ENCODE data around the gene TAF1D.
"Not testable (repeated sequence)": the region's sequence is repeated elsewhere in the genome, so short reads cannot be mapped to it uniquely, and the experiment has no call there.

TAF1D gene

GRCh38 chr11:93751001-93751400 lies 9.7 kb upstream of the TAF1D start:
- no peak overlapping the region for H3K27ac ChIP-seq (ENCODE audit: insufficient read depth in 1 of 2, low read depth in 1 of 2, low read length in 2 of 2, poor library complexity in 1 of 2, severe bottlenecking in 2 of 2)
- no peaks in the 10 kb centered on the region for H3K4me1 ChIP-seq (ENCODE audit: control extremely low read depth in 1 of 4, control insufficient read depth in 4 of 4, insufficient read depth in 4 of 4, low read length in 3 of 4)
- H3K27me3 ChIP-seq (replicated peaks in 2 of 5; ENCODE audit: control insufficient read depth in 4 of 5, insufficient read depth in 5 of 5, low read length in 4 of 5) = no peaks in the 10 kb centered on the region
- no CpG with 5 or more reads among the region's 1 CpG for WGBS (ENCODE audit: insufficient coverage)
- H3K36me3 ChIP-seq (ENCODE audit: control insufficient read depth in 4 of 4, insufficient read depth in 4 of 4, low read length in 3 of 4) = peaks cover 8 to 22% (median 10%) of the 10 kb centered on the region in 4 experiments
- H3K4me3 ChIP-seq (ENCODE audit: control insufficient read depth in 1 of 7, extremely low read depth in 1 of 7, insufficient read depth in 4 of 7, low read depth in 2 of 7, low read length in 6 of 7) = no peak overlapping the region
- no peak for DNase-seq
- ChIA-PET CTCF (interaction anchor here (0.8 kb wide), 1 partner anchor 60 kb away, joined by 3 read pairs; no protein-coding TSS in a partner anchor), POLR2A (no interaction called here)
- H3K9me3 ChIP-seq (ENCODE audit: control extremely low read depth in 1 of 5, control insufficient read depth in 4 of 5, insufficient read depth in 2 of 5, low read depth in 1 of 5, low read length in 4 of 5) = no peaks in the 10 kb centered on the region

GRCh38 chr11:93747122-93747521 lies 5.8 kb upstream of the TAF1D start:
- Histone ChIP-seq H3K9me3 (ENCODE audit: control extremely low read depth in 1 of 5, control insufficient read depth in 4 of 5, insufficient read depth in 2 of 5, low read depth in 1 of 5, low read length in 4 of 5) (no peaks in the 10 kb centered on the region), H3K27me3 (replicated peaks in 2 of 5; ENCODE audit: control insufficient read depth in 4 of 5, insufficient read depth in 5 of 5, low read length in 4 of 5) (no peaks in the 10 kb centered on the region), H3K4me1 (ENCODE audit: control extremely low read depth in 1 of 4, control insufficient read depth in 4 of 4, insufficient read depth in 4 of 4, low read length in 3 of 4) (peaks cover 0 to 31% (median 11%) of the 10 kb centered on the region in 4 experiments), H3K27ac (ENCODE audit: insufficient read depth in 1 of 2, low read depth in 1 of 2, low read length in 2 of 2, poor library complexity in 1 of 2, severe bottlenecking in 2 of 2) (no peak overlapping the region), H3K36me3 (ENCODE audit: control insufficient read depth in 4 of 4, insufficient read depth in 4 of 4, low read length in 3 of 4) (peaks cover 4 to 9% (median 7%) of the 10 kb centered on the region in 4 experiments), H3K4me3 (ENCODE audit: control insufficient read depth in 1 of 7, extremely low read depth in 1 of 7, insufficient read depth in 4 of 7, low read depth in 2 of 7, low read length in 6 of 7) (no peak overlapping the region)
- WGBS (ENCODE audit: insufficient coverage) = no CpG with 5 or more reads among the region's 1 CpG
- ChIA-PET CTCF (no interaction called here), POLR2A (no interaction called here)
- DNase-seq = no peak

DNA sequence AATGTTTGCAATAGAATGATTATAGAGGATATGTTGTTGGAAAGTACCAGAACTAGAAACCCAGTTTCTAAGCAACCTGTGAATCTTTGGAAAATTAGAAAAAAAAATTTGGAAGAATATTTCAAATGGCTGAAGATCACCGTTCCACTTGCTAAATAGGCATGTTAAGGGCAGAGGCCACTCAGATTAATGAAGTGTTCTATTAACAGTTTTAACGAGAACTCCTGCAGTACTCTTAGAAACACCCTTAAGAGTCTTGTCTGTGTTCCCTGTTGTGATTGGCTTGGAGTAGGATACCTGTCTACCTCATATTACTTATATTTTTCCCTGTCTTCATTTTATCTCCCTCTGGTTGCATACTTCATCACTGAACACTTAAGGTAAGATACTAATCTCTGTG lies 4.8 kb upstream of the TAF1D start:
- CTCF ChIA-PET = no interaction called here
- H3K9me3 ChIP-seq (ENCODE audit: control extremely low read depth in 1 of 5, control insufficient read depth in 4 of 5, insufficient read depth in 2 of 5, low read depth in 1 of 5, low read length in 4 of 5) = no peaks in the 10 kb centered on the region
- H3K27me3 ChIP-seq (replicated peaks in 2 of 5; ENCODE audit: control insufficient read depth in 4 of 5, insufficient read depth in 5 of 5, low read length in 4 of 5) = no peaks in the 10 kb centered on the region
- no peak overlapping the region for H3K4me3 ChIP-seq (ENCODE audit: control insufficient read depth in 1 of 7, extremely low read depth in 1 of 7, insufficient read depth in 4 of 7, low read depth in 2 of 7, low read length in 6 of 7)
- WGBS (ENCODE audit: insufficient coverage) = 92% methylated on average over 2 of the region's 2 CpGs
- peaks cover 3 to 9% (median 7%) of the 10 kb centered on the region in 4 experiments for H3K36me3 ChIP-seq (ENCODE audit: control insufficient read depth in 4 of 4, insufficient read depth in 4 of 4, low read length in 3 of 4)
- H3K4me1 ChIP-seq (ENCODE audit: control extremely low read depth in 1 of 4, control insufficient read depth in 4 of 4, insufficient read depth in 4 of 4, low read length in 3 of 4) = peaks cover 0 to 35% (median 11%) of the 10 kb centered on the region in 4 experiments
- DNase-seq = no peak
- POLR2A ChIA-PET = no interaction called here
- H3K27ac ChIP-seq (ENCODE audit: insufficient read depth in 1 of 2, low read depth in 1 of 2, low read length in 2 of 2, poor library complexity in 1 of 2, severe bottlenecking in 2 of 2) = no peak overlapping the region

- 39% methylated on average over 7 of the region's 12 CpGs for WGBS (ENCODE audit: insufficient coverage)
- DNase-seq = peak in 2 of 3 donors; percentile 25 to 77
- peak overlapping the region in 2 of 7 experiments; percentile 57 to 60 for H3K4me3 ChIP-seq (ENCODE audit: control insufficient read depth in 1 of 7, extremely low read depth in 1 of 7, insufficient read depth in 4 of 7, low read depth in 2 of 7, low read length in 6 of 7)
- peak overlapping the region; percentile 69 to 70 for H3K27ac ChIP-seq (ENCODE audit: insufficient read depth in 1 of 2, low read depth in 1 of 2, low read length in 2 of 2, poor library complexity in 1 of 2, severe bottlenecking in 2 of 2)
- H3K36me3 ChIP-seq (ENCODE audit: control insufficient read depth in 4 of 4, insufficient read depth in 4 of 4, low read length in 3 of 4); H3K27me3 ChIP-seq (replicated peaks in 2 of 5; ENCODE audit: control insufficient read depth in 4 of 5, insufficient read depth in 5 of 5, low read length in 4 of 5); CTCF ChIA-PET; H3K9me3 ChIP-seq (ENCODE audit: control extremely low read depth in 1 of 5, control insufficient read depth in 4 of 5, insufficient read depth in 2 of 5, low read depth in 1 of 5, low read length in 4 of 5): not testable (repeated sequence)
- POLR2A ChIA-PET = interaction anchor here (0.6 kb wide), 1 partner anchor 38 kb away, joined by 3 read pairs; no protein-coding TSS in a partner anchor
- H3K4me1 ChIP-seq (ENCODE audit: control extremely low read depth in 1 of 4, control insufficient read depth in 4 of 4, insufficient read depth in 4 of 4, low read length in 3 of 4) = peaks cover 3 to 41% (median 11%) of the 10 kb centered on the region in 4 experiments
Measured at GRCh38 chr11:93745005-93745755, 3.9 kb upstream of the TAF1D start.

DNA sequence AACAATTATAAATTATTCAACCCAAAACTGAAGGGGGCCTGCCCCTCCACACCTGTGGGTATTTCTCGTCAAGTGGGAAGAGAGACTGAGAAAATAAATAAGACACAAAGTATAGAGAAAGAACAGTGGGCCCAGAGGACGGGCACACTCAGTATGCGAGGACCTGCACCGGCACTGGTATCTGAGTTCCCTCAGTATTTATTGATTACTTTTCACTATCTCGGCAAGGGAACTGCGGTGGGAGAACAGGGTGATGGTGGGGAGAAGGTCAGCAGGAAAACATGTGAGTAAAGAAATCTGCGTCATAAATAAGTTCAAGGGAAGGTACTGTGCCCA lies 3.3 kb upstream of the TAF1D start:
- H3K4me1 ChIP-seq (ENCODE audit: control extremely low read depth in 1 of 4, control insufficient read depth in 4 of 4, insufficient read depth in 4 of 4, low read length in 3 of 4) = peaks cover 4 to 47% (median 14%) of the 10 kb centered on the region in 4 experiments
- peak overlapping the region in 2 of 7 experiments; percentile 57 to 60 for H3K4me3 ChIP-seq (ENCODE audit: control insufficient read depth in 1 of 7, extremely low read depth in 1 of 7, insufficient read depth in 4 of 7, low read depth in 2 of 7, low read length in 6 of 7)
- DNase-seq = no peak
- no peaks in the 10 kb centered on the region for H3K9me3 ChIP-seq (ENCODE audit: control extremely low read depth in 1 of 5, control insufficient read depth in 4 of 5, insufficient read depth in 2 of 5, low read depth in 1 of 5, low read length in 4 of 5)
- H3K27me3 ChIP-seq (replicated peaks in 2 of 5; ENCODE audit: control insufficient read depth in 4 of 5, insufficient read depth in 5 of 5, low read length in 4 of 5) = no peaks in the 10 kb centered on the region
- POLR2A ChIA-PET = interaction anchor here (0.6 to 1.8 kb wide), 2 partner anchors 39 to 40 kb away, joined by 3 to 4 read pairs; partner anchors contain the start of gene MED17
- 7% methylated on average over 3 of the region's 7 CpGs for WGBS (ENCODE audit: insufficient coverage)
- CTCF ChIA-PET = no interaction called here
- H3K27ac ChIP-seq (ENCODE audit: insufficient read depth in 1 of 2, low read depth in 1 of 2, low read length in 2 of 2, poor library complexity in 1 of 2, severe bottlenecking in 2 of 2) = peak overlapping the region; percentile 69 to 70
- peaks cover 0 to 12% (median 5%) of the 10 kb centered on the region in 4 experiments for H3K36me3 ChIP-seq (ENCODE audit: control insufficient read depth in 4 of 4, insufficient read depth in 4 of 4, low read length in 3 of 4)

DNA sequence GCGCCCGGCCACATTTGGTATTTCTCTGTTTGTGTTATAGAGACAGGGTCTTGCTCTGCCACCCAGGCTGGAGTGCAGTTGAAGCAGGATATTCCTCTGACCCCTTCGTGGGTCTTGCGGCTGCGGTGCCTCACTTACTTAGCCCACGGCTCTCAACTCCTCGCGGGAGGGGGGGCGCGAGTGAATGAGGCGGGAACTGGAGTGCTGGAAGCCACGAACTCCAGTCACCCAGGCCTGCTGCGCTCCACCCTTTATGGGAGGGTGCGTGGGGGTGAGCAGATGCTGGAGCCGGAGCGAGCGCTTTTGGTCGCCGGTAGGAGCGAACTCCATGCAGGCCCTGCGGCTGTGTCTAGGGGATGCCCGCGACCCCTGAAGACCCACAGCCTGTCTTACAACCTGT lies 2.0 kb upstream of the TAF1D start:
- peaks cover 0 to 25% (median 10%) of the 10 kb centered on the region in 4 experiments for H3K36me3 ChIP-seq (ENCODE audit: control insufficient read depth in 4 of 4, insufficient read depth in 4 of 4, low read length in 3 of 4)
- DNase-seq = peak in 1 of 3 donors; percentile 19
- H3K27ac ChIP-seq (ENCODE audit: insufficient read depth in 1 of 2, low read depth in 1 of 2, low read length in 2 of 2, poor library complexity in 1 of 2, severe bottlenecking in 2 of 2) = no peak overlapping the region
- CTCF ChIA-PET = interaction anchor here (1.0 to 2.2 kb wide), 2 partner anchors 13 to 25 kb away, joined by 3 to 15 read pairs; no protein-coding TSS in a partner anchor
- POLR2A ChIA-PET = interaction anchor here (1.8 to 4.3 kb wide), 2 partner anchors 25 to 41 kb away, joined by 4 to 47 read pairs; partner anchors contain the start of gene MED17
- no peak overlapping the region for H3K4me3 ChIP-seq (ENCODE audit: control insufficient read depth in 1 of 7, extremely low read depth in 1 of 7, insufficient read depth in 4 of 7, low read depth in 2 of 7, low read length in 6 of 7)
- no peaks in the 10 kb centered on the region for H3K27me3 ChIP-seq (replicated peaks in 2 of 5; ENCODE audit: control insufficient read depth in 4 of 5, insufficient read depth in 5 of 5, low read length in 4 of 5)
- H3K9me3 ChIP-seq (ENCODE audit: control extremely low read depth in 1 of 5, control insufficient read depth in 4 of 5, insufficient read depth in 2 of 5, low read depth in 1 of 5, low read length in 4 of 5) = no peaks in the 10 kb centered on the region
- peaks cover 16 to 60% (median 26%) of the 10 kb centered on the region in 4 experiments for H3K4me1 ChIP-seq (ENCODE audit: control extremely low read depth in 1 of 4, control insufficient read depth in 4 of 4, insufficient read depth in 4 of 4, low read length in 3 of 4)
- WGBS (ENCODE audit: insufficient coverage) = 96% methylated on average over 23 of the region's 23 CpGs

DNA sequence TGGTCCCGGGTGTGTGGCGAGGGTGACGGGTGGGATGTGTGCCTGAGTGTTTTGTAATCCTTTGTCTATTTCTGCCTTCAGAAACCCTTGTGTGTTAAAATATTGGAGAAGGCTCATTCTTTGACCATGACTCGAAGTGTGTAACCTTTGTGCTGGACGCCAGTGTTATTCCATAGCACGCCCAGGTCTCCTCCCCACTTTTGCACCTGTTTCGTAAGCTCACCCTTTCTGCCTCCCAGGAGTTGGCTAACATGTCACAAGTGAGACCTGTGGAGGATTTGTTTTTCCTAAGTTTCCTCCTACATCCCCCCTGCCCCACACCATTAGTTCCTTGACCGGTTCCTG lies 559 bp upstream of the TAF1D start:
- ChIA-PET CTCF (interaction anchor here (0.9 to 2.5 kb wide), 7 partner anchors 10 to 57 kb away, joined by 3 to 15 read pairs (median 3); partner anchors contain the start of gene MED17), POLR2A (interaction anchor here (0.6 to 4.3 kb wide), 7 partner anchors 16 to 199 kb away, joined by 3 to 47 read pairs (median 4); partner anchors contain the start of genes MED17 and VSTM5)
- 0% methylated on average over 7 of the region's 8 CpGs for WGBS (ENCODE audit: insufficient coverage)
- Histone ChIP-seq H3K4me1 (ENCODE audit: control extremely low read depth in 1 of 4, control insufficient read depth in 4 of 4, insufficient read depth in 4 of 4, low read length in 3 of 4) (peaks cover 16 to 72% (median 35%) of the 10 kb centered on the region in 4 experiments), H3K4me3 (ENCODE audit: control insufficient read depth in 1 of 7, extremely low read depth in 1 of 7, insufficient read depth in 4 of 7, low read depth in 2 of 7, low read length in 6 of 7) (peak overlapping the region; percentile 83 to 99 (median 94)), H3K9me3 (ENCODE audit: control extremely low read depth in 1 of 5, control insufficient read depth in 4 of 5, insufficient read depth in 2 of 5, low read depth in 1 of 5, low read length in 4 of 5) (no peaks in the 10 kb centered on the region), H3K27me3 (replicated peaks in 2 of 5; ENCODE audit: control insufficient read depth in 4 of 5, insufficient read depth in 5 of 5, low read length in 4 of 5) (no peaks in the 10 kb centered on the region), H3K36me3 (ENCODE audit: control insufficient read depth in 4 of 4, insufficient read depth in 4 of 4, low read length in 3 of 4) (peaks cover 7 to 39% (median 17%) of the 10 kb centered on the region in 4 experiments), H3K27ac (ENCODE audit: insufficient read depth in 1 of 2, low read depth in 1 of 2, low read length in 2 of 2, poor library complexity in 1 of 2, severe bottlenecking in 2 of 2) (peak overlapping the region; percentile 92 to 97)
- no peak for DNase-seq
